Fibroblast of villous mesenchyme (primary cell): ENCODE measurements around the gene SNX4. TPM values are rescaled to one million over a fixed set of nuclear protein-coding genes. Genes with fewer than 3 reads are reported as not detected.

Source experiments
- DNase-seq: peaks from one replicate; pipeline ENCODE4 v3.0.0-alpha.2; 2010; ENCODE audit warnings: low read depth
- H3K4me3 ChIP-seq: 2 replicates; pipeline ENCODE4 v1.5.1; 2011; ENCODE audit warnings: low read depth, mild to moderate bottlenecking, low read length
- total RNA-seq: library from RNA; depleted of rRNA; stranded (reverse); fragments of >200 nt; gene quantifications from 2 replicates; pipeline ENCODE4 v1.2.3, GENCODE V29; 2012
- TF ChIP-seq, protein P1 (sequence below): IDR thresholded peaks from 2 replicates; pipeline ENCODE4 v1.5.1; 2012; ENCODE audit warnings: low read depth, mild to moderate bottlenecking, low read length; ENCODE audit not compliant: insufficient read depth

SNX4 gene
- total RNA-seq, 1 donor = 37.6 TPM

DNA sequence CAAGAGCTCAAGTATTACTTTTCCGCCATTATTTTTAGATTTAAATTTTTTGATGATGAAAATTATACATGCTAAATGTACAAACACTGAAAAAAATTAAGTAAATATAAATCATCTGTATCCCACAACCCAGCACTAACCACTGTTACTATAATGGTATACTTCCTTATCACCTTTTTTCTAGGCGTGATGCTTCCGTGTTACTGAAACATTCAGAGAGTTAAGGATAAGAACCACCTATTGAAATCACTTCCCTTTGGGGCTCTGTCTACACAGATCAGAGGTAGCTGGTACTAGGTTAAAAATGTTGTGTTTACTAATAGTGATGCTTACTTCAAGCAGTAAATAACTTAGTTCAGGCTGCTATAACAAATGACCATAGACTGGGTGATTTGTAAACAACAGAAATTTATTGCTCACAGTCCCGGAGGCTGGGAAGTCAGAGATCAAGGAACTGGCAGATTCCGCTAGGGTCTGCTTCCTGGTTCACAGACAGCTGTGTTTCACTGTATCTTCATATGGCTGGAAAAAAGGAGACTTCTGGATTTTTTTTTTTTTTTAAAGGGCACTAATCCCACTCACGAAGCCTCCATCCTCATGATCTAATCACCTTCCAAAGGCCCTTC is 6.4 kb downstream of the SNX4 start:
- TF ChIP-seq, protein P1, sequence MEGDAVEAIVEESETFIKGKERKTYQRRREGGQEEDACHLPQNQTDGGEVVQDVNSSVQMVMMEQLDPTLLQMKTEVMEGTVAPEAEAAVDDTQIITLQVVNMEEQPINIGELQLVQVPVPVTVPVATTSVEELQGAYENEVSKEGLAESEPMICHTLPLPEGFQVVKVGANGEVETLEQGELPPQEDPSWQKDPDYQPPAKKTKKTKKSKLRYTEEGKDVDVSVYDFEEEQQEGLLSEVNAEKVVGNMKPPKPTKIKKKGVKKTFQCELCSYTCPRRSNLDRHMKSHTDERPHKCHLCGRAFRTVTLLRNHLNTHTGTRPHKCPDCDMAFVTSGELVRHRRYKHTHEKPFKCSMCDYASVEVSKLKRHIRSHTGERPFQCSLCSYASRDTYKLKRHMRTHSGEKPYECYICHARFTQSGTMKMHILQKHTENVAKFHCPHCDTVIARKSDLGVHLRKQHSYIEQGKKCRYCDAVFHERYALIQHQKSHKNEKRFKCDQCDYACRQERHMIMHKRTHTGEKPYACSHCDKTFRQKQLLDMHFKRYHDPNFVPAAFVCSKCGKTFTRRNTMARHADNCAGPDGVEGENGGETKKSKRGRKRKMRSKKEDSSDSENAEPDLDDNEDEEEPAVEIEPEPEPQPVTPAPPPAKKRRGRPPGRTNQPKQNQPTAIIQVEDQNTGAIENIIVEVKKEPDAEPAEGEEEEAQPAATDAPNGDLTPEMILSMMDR = no peak
- DNase-seq = peak; percentile 36
- H3K4me3 ChIP-seq = no peak overlapping the region

DNA sequence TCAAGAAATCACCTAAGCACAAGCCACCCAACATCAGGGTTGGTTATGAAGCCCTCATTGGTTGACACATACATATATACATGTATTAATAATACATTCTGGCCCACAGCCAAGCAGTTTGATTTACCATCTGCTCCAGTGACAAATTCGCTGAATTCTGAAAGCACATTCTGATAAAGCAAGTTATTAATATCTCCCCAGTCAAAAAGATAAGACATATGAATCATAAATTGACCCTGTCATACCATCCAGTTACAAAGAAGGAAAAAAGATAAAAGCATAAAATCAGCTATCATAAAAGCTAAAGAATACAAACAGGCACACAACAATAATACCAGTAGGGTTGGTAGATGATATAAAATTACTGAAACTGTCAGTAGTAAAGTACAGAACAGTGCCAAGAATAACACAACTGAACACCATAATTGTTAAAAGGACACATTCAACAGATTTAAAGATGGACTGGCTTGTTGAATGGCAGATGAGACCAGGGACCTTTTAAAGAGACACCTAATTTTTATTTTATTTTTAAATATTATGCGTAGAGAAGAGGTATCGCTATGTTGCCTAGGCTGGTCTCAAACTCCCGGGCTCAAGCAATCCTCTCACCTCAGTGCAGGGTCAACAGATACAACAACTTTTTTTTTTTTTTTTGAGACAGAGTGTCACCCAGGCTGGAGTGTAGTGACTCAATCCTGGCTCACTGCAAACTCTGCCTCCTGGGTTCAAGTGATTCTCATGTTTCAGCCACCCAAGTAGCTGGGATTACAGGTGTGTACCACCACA is 7.7 kb downstream of the SNX4 start:
- DNase-seq = peak; percentile 41
- H3K4me3 ChIP-seq = no peak overlapping the region
- TF ChIP-seq, protein P1 = no peak

DNA sequence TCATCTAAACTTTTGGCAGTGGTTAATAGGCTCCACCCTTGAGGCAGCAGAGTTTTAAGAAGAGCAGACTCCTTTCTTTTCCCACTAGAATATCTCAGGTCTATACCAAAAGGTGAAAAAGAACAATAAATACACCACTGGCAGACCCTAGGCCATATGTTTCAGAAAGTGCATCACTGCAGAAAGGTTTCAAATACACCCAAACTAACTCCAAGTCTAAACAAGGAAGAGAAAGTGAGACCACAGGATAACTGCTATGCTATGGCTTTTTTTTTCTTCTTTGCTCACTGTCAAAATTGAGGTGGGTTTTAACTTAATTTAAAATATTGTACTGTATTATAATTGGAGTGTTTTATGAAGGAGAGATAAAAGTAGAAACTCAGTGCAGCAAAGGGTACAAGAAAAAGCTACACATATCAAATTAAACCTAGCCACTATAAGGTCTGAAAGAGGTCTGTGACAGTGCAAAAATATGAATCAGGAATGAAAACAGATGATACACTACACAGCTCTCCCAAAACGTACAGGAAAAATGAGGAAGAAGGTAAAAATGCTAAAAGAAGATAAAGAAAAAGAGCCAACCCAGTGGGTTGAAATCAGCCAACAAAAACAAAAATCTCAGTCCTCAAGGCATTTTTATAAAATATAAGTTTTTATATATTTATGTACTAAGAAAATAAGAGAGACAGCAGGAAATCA is 8.4 kb downstream of the SNX4 start:
- no peak overlapping the region for H3K4me3 ChIP-seq
- TF ChIP-seq, protein P1 = no peak
- no peak for DNase-seq

DNA sequence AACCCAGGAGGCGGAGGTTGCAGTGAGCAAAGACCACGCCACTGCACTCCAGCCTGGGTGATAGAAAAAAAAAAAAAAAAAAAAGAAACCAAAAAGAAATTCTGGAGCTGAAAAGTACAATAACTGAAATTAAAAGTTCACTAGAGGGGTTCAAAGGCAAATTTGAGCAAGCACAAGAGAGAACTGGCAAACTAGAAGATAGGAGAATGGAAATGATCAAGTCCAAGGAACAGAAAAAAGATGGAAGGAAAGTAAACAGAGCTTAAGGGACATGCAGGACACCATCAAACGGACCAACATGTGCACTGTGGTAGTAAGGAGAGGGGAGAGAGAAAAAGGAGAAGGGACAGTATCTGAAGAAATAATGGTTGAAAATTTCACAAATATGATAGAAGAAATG is 12.9 kb downstream of the SNX4 start:
- TF ChIP-seq, protein P1 = no peak
- DNase-seq = no peak
- no peak overlapping the region for H3K4me3 ChIP-seq

DNA sequence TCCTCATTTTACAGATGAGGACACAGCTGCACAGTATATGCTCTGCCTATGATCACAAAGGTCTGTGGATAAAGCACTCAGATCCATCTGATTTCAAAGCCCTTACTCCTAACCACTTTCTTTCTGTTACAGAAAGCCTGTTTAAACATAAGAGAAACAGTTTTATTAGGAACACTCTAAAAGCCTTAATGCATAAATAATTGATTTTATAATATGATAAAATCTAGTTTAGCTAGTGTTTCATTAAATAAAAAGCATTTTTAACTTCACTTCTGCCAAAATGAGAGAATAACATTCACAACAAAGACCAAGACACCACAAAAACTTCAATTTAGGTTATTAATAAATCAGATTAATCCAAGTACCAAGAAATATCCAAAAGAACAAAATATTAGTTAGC is 21.4 kb downstream of the SNX4 start:
- TF ChIP-seq, protein P1 = no peak
- DNase-seq = no peak

DNA sequence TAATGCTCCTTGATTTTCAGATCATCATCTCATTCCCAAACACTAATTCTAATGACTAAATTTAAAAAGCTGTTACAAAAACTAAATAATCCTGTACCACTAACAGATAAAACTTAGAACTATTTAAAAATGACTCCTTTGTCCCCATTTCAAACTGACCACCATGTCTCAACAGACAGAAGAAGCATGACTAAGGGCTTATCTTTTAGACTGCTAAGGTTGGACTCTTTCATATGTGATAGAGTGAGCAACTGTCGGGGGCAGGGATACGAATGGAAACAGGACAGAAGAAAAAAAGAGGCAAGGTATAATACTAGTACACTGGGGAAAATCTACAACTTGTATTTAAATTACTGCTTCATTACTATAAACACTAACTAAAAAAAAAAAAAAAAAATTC is 23.3 kb downstream of the SNX4 start:
- no peak overlapping the region for H3K4me3 ChIP-seq
- TF ChIP-seq, protein P1 = no peak
- no peak for DNase-seq

More for the DNA sequence above, 21.4 kb downstream of the SNX4 start:
- H3K4me3 ChIP-seq = no peak overlapping the region
